GM19035 (cell line): Measurements from ENCODE around the gene PRAMEF12.
"Not testable (repeated sequence)": the region's sequence is repeated elsewhere in the genome, so short reads cannot be mapped to it uniquely, and the experiment has no call there.

Source experiments
- ATAC-seq: cut with Tn5 transposase; IDR thresholded peaks from one replicate; pipeline ENCODE4 v1.9.1; 2021; ENCODE audit not compliant: unreplicated experiment

PRAMEF12 gene

DNA sequence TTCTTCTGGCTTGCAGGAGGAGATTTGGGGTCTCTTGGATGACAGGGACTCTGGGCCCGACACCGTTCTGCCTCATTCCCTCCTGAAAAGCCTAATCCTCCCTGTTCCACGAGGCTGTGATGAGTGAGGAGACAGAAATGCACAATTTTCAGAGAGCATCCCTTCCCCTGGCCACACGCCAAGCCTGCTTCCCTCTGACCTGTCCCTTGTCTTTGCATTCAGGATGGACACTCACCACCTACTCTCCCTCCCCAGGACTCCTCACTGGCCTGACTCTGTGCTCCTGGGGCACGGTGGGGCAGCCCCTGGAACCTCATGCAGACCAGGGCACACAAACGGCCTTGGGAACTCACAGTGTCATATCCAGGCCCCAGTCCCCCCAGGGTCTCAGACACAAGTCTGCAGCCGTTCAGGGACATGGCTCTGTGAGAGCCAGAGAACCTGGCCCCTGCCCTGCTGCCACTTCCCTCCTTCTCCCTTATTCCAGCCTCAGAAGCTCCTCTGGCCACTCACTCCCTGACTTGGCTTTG lies 3.5 kb upstream of the PRAMEF12 start:
- no peak for ATAC-seq

- ATAC-seq: no peak
These were observed 2.9 kb upstream of the PRAMEF12 start for GRCh38 chr1:12770620-12771019.

DNA sequence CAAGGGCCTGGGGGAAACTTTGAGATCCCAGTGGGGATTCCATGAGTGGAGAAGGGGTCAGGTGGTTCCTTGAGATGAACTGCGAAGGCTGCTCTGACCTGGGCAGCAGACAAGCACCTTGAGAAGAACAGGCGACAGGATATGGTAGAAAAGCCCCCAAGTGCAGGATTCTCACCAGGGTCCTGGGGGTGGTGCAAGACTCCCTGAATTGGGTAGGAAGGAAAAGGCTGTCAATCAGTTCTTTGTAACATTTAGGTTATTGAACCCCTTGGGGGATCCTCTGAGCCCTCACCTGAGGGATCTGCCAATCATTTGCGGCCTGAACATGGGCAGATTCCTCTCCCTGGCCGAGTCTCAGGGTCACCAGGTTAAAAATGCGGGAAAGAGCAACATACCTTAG lies 2.4 kb upstream of the PRAMEF12 start:
- no peak for ATAC-seq

- ATAC-seq: no peak
These were observed 1.0 kb upstream of the PRAMEF12 start for GRCh38 chr1:12772520-12772919.

DNA sequence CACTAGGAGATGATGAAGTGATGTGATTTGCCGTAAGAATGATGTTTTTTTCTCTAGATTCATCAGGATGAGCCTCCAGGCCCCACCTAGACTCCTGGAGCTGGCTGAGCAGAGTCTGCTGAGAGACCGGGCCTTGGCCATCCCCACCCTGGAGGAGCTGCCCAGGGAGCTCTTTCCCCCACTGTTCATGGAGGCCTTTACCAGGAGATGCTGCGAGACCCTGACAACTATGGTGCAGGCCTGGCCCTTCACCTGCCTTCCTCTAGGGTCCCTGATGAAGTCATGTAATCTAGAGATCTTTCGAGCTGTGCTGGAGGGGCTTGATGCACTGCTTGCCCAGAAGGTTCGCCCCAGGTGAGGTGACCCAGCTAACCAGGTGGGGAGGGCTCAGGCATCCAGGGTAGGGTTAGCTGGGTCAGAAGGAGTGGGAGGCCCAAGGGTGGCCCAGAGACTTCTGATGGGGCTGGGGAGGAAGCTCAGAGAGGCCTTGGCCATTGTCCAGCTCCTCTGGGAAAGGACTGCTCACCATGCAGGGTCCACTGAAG lies 1.3 kb downstream of the PRAMEF12 start:
- ATAC-seq: no peak

- ATAC-seq: no peak
These were observed 1.9 kb downstream of the PRAMEF12 start for GRCh38 chr1:12775443-12775842.

DNA sequence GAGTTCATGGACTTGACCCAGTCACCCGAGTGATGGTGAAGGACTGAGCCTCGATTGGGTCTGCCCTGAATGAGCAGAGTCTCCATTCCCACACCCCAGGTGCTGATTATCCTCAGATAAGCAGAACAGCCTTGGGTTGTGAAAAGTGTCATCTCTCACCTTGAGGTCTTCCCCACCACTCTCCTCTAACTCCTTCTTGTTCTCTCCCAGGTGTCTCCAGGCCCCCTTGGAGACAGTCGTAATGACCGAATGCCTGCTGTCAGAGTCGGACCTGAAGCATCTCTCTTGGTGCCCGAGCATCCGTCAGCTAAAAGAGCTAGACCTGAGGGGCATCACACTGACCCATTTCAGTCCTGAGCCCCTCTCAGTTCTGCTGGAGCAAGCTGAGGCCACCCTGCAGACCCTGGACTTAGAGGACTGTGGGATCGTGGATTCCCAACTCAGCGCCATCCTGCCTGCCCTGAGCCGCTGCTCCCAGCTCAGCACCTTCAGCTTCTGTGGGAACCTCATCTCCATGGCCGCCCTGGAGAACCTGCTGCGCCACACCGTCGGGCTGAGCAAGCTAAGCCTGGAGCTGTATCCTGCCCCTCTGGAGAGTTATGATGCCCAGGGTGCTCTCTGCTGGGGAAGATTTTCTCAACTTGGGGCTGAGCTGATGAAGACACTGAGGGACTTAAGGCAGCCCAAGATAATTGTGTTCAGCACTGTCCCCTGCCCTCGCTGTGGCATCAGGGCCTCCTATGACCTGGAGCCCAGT lies 3.4 kb downstream of the PRAMEF12 start:
- ATAC-seq: no peak

DNA sequence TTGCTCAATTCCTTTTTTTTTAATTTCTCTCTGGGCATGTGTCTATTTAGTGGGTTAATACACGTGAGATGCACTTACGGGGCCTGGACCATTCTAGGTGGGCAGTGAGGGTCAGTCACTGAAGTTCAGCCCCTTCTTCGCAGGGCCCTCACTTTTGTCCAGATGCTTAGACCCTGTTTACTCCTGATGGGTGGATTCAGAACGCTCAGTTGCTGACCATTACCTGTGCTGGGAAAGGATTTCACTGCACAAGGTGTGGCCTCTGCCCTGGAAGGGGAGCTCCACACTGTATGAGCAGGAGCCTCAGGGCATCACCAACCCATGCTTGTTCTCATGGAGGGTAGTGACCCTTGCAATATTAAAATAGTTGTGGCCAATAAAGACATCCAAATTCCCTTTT lies 4.5 kb downstream of the PRAMEF12 start:
- no peak for ATAC-seq

DNA sequence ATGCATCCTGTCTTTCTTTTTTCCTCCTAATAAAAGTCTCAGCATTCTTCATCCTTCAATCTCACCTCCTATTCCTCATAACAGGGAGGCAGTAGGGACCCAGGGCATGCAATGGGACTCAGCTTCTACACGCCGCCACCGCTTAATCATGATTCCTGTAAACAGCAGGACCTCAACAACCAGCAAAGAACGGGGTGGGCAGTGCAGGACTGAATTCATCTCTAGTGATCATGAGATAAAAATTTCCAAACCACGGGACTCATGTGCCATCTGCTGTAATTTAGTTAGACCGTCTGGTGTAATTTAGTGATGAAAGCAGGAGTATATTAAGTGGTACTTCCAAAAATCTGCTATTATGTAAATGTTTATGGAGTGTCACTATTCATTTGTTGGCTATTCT lies 5.4 kb downstream of the PRAMEF12 start:
- no peak for ATAC-seq

GRCh38 chr1:12781488-12781887 lies 8.0 kb downstream of the PRAMEF12 start:
- ATAC-seq: not testable (repeated sequence)

- ATAC-seq: not testable (repeated sequence)
These were observed 10.2 kb downstream of the PRAMEF12 start for GRCh38 chr1:12783783-12784182.

GRCh38 chr1:12784729-12785128 lies 11.2 kb downstream of the PRAMEF12 start:
- not testable (repeated sequence) for ATAC-seq

DNA sequence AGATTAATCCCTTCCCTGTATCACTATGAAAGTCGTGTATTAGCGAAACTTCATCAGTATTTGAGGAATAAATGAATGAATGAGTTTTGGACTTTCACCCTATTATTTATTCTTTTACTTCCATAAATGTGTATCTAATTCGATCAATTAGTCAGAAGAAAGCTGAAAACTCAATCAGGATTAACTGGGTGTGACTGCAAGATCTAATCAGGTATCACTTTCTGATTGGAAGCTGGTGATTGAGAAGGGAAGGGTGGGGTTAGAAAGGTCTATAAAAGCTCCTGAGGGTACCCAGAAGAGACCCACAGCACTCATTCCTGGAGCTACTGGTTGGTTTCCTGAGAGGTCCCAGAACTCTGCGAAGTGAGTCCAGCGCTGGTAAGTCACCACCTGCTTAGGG lies 17.6 kb downstream of the PRAMEF12 start, which contains the start of gene PRAMEF1:
Gene PRAMEF1 (plus strand): TSS at position 301 of the 400 bp plus-strand sequence. CDS start 1,831 bp downstream, outside the sequence.
- not testable (repeated sequence) for ATAC-seq

DNA sequence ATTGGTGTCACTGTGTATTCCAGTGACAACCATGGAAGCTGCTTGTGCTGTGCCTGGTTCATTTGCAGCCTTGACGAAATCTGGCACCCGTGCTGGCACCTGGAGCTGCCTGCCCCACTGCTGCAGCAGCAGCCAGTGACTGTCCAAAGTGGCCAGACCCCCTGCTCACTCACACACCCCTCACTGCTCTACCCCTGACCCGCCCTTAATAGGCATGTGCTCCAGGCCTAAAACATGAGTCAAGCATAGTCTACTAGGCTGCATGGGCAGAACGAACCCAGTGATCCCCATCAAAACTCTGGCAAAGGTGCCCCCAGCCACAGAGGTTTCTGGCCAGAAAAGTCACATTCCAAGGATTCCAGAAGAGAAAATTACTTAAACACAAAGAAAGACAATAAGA lies 25.4 kb downstream of the PRAMEF12 start:
- ATAC-seq: no peak

GRCh38 chr1:12799730-12800129 lies 26.2 kb downstream of the PRAMEF12 start:
- no peak for ATAC-seq

GRCh38 chr1:12809933-12810332 lies 36.4 kb downstream of the PRAMEF12 start:
- no peak for ATAC-seq

DNA sequence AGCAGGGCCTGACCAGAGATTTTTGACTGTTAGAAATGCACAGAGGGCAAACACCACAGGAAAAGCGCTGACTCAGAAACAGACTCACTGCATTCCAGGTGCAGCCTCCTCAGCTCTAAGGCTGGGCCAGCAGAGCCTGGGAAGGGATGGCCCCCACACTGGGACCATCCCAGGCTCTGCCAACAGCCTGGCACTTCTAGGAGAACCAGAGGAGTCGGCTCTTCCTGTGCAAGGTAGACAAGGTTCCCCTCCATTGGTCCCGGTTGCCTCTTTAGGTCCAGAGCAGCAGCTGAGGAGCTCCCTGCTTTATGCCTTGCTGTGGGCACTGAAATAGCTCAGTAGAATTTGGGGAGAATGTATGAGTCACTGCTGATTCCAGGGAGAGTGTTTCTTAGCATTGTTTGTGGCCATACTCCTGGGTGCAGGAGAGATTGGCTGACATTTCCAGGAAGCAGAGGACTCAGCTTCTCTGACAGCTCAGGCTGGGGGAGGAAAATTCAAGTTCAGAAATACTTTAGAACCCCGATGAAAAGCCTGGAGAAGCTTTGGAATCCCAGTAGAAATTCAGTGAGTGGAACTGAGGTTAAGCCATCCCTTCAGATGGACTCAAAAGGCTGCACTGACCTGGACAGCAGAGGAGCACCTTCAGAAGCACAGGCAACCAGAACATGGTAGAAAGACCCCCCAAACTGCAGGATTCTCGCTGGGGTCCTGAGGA lies 37.3 kb downstream of the PRAMEF12 start:
- no peak for ATAC-seq

DNA sequence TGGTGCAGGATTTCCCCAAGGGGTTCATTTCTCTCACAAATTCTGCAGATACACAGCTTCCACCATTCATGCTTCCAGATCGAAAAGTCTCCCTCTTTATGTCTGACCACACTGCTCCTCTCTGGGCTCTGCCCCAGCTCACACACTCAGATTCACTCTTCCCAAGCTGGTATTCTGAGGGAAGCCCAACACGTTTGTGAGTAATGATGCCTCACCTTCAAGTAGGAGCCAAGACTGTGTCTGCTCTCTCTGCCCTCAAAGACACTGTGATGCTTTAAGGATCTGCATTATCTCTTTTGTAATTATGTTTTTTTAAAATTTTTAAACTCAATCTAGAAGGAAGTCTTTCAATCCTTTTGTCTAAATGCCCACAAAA lies 37.9 kb downstream of the PRAMEF12 start:
- ATAC-seq: no peak

GRCh38 chr1:12819061-12819460 lies 45.5 kb downstream of the PRAMEF12 start:
- ATAC-seq: not testable (repeated sequence)
